NCI-H1417 treated with DMSO at 0.1 percent for 48 hours (cell line): ENCODE results near the gene ZNF592.

Experiments
- DNase-seq: peaks from one replicate; lab custom pipeline; 2025; lab: John Stamatoyannopoulos, UW

ZNF592 gene

GRCh38 chr15:84811151-84811550 is 62.8 kb downstream of the ZNF592 start:
- DNase-seq = no peak

DNA sequence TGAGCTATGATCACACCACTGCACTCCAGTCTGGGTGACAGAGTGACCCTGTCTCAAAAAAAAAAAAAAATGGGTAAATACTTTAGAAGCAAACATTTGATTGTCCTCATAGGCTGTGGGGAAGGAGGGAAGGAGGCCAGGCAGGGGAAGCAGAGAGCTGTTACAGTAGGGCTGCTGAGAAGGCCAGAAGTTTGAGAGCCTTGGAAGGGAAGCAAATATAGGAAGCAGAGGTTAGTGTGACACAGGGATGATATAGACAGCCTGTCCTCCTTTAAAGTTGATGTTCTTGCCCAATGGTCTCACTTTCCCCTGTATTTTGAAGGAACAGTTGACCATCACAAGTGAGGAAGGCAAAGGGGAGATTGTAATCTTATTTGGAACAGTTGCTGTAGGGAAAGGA is 63.4 kb downstream of the ZNF592 start:
- no peak for DNase-seq

GRCh38 chr15:84812842-84813241 is 64.5 kb downstream of the ZNF592 start:
- no peak for DNase-seq

DNA sequence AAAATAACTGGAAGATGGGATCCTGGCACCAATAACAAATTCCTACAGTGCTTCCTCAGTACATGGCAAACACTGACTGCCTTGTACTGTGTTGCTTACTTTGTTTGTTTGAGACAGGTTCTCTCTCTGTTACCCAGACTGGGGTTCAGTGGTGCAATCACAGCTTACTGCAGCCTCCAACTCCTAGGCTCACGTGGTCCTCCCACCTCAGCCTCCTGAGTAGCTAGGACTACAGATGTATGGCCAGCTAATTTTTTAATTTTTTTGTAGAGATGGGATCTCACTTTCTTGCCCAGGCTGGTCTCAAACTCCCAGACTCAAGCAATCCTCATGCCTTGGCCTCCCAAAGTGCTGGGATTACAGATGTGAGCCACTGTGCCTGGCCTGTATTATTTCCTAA is 65.0 kb downstream of the ZNF592 start:
- no peak for DNase-seq

GRCh38 chr15:84813931-84814330 is 65.5 kb downstream of the ZNF592 start:
- DNase-seq = no peak

DNA sequence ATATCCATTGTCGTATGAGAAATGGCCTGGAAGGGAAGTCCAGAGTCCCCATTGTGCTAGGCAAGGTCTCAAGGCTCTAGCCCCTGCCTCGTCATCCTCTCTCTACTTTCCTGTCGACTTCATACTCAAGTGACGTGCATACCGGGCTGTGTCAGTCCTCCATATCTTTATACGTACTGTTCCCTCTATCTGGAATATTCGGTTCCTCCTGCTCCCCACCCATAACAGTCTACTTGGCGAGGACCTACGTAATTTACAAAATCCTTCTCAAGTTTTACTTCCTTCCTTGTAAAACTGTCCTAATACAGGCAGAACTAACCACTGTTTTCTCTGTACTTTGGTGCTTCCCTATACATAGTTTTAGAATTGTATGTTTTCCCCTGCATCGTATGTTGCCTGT is 66.5 kb downstream of the ZNF592 start:
- no peak for DNase-seq

GRCh38 chr15:84816694-84817465 is 68.5 kb downstream of the ZNF592 start, which contains the start of gene ALPK3:
Gene ALPK3 (plus strand): TSS chr15:84817356. CDS start chr15:84817453, 97 bp downstream.
- no peak for DNase-seq

DNA sequence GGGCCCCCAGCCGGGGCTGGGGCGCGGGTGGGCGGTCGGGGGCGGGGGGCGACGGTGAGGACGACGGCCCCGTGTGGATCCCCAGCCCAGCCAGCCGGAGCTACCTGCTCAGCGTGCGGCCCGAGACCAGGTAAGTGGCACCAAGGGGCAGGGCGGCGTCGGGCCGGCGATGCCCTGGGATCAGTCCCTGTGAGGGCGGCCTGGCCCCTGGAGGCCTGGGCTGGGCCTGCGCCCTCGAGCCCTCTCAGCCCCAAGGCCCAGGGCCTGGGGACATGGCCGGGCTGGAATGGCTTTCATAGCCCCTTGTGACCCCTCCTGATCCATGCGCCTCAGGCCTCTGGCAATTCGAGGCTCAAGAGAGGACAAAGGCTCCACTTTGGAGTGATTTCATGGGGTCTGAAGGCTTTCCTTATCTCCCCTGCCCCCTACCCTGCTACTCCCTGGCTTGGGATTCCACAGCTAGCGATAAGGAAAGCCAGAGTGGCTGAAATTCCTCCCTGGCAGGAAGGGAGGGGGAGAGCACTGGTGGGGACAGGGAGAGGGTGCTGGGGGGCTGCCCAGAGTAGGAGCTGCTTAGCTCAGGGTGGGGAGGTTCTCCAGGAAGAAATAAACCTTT is 69.2 kb downstream of the ZNF592 start:
- DNase-seq = no peak

DNA sequence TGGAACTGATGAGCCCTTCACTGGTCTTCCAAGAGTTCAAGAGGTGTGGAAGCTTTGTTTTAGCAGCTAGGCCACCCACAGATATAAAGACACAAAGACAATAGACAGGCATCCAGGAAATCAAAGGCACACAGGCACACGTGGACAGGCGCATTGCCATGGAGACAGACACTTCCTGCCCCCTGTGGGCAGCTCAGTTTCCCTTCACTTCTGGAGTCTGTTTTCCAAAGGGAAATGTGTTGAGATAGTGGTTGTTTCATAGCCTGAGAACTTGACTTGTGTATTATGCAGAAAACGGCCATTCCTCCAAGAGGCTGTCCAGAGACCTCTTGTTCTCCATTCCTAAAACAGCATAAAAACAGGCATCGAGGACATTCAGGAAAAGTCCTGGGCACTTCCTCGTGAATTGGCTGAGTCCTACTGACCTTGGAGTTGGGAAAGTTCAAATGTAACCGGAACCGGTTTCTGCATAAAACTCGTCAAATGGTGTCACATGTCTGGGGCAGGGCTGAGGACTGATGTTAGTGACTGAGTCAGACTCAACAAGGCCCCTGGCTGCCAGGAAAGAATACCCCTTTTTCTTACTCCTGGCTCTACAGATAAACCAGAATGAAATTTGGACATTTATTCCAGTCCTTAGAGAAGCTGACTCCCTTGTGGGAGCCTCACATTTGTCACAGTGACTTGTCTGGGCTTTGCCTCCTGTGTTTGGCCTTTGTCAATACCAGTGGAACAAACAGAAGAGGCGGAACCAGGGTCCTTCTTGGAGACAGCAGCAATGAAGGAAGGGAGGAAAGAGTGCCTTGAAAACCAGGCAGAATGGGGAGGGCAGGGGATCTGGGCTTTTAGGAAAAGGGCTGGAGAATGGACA is 70.1 kb downstream of the ZNF592 start:
- peak; percentile 2 for DNase-seq

DNA sequence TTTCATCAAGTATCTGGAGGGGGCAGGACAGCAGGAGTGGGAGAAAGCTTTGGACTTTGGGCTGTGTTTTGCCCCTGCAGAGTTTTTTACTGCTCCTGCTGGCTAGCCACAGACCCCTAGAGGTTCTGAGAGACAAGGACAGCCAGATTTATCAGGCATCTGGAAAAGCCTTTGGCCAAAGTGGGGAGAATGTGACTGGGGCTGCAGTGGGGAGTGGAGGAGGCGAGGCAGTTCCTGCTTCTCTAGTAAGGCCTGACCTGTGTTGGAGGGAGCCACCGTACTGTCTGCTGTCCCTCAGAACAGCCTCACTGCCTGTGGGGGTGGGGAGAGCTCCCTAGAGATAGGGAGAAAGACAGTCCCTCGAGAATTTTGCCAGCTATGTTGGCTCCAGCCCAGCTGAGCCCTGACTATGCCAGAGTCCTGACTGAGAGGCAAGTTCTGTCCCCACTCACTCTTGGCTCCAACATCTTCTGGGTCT is 70.9 kb downstream of the ZNF592 start:
- no peak for DNase-seq

DNA sequence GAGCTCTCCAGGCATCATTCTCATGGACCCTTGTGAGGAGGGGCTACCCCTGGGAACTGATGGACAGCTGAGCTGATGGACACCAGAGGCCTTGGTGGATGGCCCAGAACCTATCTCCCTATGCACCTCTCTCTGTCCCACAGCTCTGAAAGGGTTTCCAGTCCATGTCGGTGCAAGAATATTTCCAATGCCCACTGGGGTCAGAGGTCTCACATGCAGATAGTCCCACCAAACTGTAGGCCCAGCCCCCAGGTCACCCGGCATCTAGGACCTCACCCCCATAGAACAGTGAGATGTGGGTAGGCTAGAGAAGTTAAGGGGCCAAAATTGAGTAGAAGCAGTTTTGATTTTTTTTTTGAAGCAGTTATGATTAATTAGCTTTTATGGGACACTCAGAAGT is 71.4 kb downstream of the ZNF592 start:
- no peak for DNase-seq

- no peak for DNase-seq
Measured at GRCh38 chr15:84821501-84822021, 73.2 kb downstream of the ZNF592 start.

DNA sequence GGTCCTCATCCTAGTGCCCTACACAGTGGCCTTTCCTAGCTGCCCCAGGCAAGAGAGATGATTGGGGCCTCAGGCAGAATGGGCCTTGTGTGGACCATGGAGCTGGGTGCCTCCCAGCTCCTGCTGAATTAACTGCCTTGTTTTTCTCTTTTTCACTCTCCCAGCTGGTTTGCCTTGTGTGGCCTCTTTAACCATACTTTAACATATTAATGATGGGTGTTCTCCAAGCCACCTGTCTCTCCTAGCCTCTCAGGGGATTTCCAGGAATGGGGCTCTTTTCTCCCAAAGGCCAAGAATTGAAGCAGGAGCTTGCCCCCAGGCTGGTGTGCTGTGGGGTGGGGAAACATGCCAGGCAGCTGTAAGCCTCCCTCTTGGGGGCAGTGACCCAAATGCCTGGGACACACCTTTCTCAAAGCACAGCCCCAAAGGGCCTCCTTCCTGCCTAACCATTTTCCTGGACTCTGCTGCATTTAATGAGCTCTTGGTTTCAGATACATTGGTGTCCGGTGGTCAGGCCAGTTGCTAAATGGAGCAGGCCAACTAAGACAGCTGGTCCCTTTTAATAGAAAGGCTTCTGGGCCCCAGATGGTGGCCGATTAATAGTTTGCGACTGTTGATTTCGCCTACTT is 74.4 kb downstream of the ZNF592 start:
- DNase-seq = no peak

DNA sequence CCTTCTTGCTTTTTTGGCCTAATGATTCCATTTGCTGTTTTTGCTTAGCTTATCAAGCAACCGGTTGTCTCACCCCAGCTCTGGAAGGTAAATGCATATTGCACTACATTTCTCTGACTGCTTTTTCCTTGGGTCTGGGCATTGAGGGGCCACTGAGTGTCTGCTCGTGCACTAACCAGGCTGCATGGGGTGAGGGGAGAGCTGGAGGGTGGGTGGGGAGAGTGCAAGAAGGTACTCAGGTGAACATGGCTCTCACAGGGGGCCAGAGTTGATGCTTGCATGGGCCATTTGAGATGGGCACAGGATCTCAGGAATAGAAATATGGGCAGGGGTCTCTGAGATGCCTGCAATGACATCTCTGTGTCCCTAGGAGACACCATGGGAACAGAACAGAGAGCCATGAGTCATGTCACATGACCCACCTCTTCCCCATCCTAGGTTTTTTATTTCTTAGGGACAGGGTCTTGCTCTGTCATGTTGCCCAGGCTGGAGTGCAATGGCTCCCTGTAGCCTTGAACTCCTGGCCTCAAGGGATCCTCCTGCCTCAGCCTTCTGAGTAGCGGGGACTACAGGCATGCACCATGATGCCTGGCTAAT is 75.0 kb downstream of the ZNF592 start:
- DNase-seq = no peak

GRCh38 chr15:84824260-84825007 is 76.0 kb downstream of the ZNF592 start:
- no peak for DNase-seq

DNA sequence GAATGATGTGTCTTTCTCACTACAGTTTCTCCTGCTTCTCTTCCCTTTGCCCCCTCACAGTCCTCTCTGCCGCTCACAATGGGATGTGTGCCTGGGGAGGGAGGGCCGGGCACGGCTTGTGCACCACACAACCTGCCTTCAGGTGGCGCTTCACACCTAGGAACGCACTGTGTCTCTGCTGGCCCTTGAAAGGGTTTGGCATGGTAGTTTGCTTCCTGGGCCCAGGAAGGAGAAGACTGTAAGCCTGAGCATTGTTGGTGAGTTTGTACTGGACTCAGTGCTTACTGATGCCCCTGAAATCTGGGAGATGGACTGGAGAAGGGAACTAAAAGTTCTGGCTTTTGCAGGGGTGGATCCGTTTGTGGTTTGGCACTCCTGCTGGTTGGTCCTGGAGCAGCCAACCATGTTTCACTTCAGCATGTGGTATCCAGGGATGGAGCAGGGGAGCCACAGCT is 78.0 kb downstream of the ZNF592 start:
- DNase-seq = no peak

GRCh38 chr15:84827246-84827645 is 78.9 kb downstream of the ZNF592 start:
- no peak for DNase-seq

DNA sequence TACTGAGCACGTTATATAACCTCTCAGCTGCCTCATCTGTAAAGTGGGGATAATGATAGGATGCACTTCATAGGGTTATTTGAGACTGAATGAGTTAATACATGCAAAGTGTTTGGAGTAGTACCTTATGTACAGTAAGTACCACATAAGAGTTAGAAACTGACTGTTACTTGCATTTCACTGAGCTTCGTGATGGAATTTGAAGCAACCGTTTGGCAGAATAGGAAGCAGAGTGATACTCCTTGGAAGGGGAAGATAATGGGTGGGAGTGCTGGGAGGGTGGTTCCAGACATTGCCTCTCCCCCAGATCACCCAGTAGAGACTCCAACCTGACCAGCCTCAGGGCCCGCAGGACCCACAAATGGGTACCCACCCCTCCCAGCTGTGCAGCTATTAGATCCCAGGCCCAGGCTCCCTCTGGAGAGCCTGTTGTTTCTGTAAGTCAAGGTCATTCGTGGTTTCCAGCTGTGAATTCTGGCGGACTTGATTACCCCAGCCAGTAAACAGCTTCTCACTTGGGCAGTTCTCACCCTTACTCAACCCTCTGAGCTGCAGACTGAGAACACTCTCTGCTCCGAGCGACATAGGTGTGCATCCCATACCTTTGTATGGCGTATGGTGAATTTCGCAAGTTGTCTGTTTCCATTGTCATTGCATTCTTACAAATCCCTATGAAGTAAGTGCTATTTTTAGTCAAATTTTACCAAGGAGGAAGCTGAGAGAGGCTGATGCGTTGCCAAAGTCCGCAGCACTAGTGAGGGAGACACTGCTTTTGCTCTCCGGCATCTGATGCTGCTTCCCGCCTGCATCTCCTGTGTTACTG is 79.9 kb downstream of the ZNF592 start:
- no peak for DNase-seq

DNA sequence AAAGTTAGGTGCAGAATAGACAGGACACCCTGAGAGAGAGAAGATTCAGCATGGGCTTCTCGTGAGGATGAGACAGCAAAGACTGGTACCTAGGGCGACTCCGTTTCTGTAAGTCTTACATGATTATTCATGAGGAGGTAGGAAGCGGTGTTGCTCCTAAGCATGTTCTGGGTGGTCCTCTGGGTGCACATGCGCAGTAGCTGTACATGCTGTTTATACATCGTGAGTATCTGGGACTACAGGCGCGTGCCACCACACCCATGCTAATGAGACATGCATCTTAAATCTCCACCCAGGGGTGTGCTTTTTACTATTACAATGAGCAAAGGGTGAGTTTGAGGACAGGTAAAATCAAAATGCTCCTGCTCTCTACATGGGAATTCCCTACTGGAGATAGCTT is 81.0 kb downstream of the ZNF592 start:
- DNase-seq = no peak

- no peak for DNase-seq
Measured at GRCh38 chr15:84830036-84830435, 81.6 kb downstream of the ZNF592 start.
